Mucosa of descending colon (tissue), 3 donors: ENCODE results near the gene DCAF6. TPM values are rescaled to one million over a fixed set of nuclear protein-coding genes. Genes with fewer than 3 reads are reported as not detected.
A peak's percentile ranks its signal among the peaks of the same experiment; 100 is the strongest.

Experiments used
- ATAC-seq: fragments of 200-7000 bp; cut with Tn5 transposase; one replicate; pipeline ENCODE4 v1.9.1; 2020; ENCODE audit warnings: mild to moderate bottlenecking, moderate library complexity
- DNase-seq, 3 donors: peaks; one replicate each; pipeline ENCODE4 v3.0.0-alpha.2; 2020
- H3K36me3 ChIP-seq: fragments of 200-600 bp; one replicate; pipeline ENCODE4 v1.8.0; 2021; ENCODE audit warnings: low read depth, mild to moderate bottlenecking
- H3K4me1 ChIP-seq: fragments of 200-600 bp; one replicate; pipeline ENCODE4 v1.8.0; 2021; ENCODE audit warnings: low read depth, mild to moderate bottlenecking
- H3K4me3 ChIP-seq: fragments of 200-600 bp; one replicate; pipeline ENCODE4 v1.8.0; 2021; ENCODE audit warnings: mild to moderate bottlenecking
- H3K9me3 ChIP-seq: fragments of 200-600 bp; one replicate; pipeline ENCODE4 v1.8.0; 2021; ENCODE audit warnings: mild to moderate bottlenecking
- CTCF ChIP-seq: fragments of 200-600 bp; IDR thresholded peaks from one replicate; pipeline ENCODE4 v1.8.0; 2022; ENCODE audit warnings: antibody characterized with exemption, mild to moderate bottlenecking
- intact Hi-C, 2 donors: fragments of 100-400 bp; cut with DNase I in 1 of 2; cut with micrococcal nuclease in 1 of 2; formaldehyde crosslinking; loops; one replicate each; pipeline versions ENCODE4 v1.11.0 to v1.11.1; 2022; cut with DNase I, micrococcal nuclease
- total RNA-seq, 3 donors: library from RNA; stranded (reverse); fragmentation: NEBNext Ultra II Directional in 2 of 3; extraction: Animal tissue kit (Norgen Biotek cat#: 25700) in 2 of 3; gene quantifications; one replicate each; pipeline versions ENCODE4 v1.2.1 to v1.2.4, GENCODE V29; 2021 to 2023
- donor health status: DM: no; HTN: no; CAD: no; lungs with moderate emphysema.
- donor health status: DM: no; HTN: no; CAD: no.
- donor health status: DM: no; HTN: yes; CAD: no.

DCAF6 gene
- total RNA-seq, 3 donors from 2014 or later = 57.1 to 71.7 (median 62.2) TPM

- DNase-seq (no peak), ATAC-seq (peak; percentile 64)
- intact Hi-C loops = no loop called here
- H3K36me3 ChIP-seq = no peaks in the 10 kb centered on the region
- no peaks in the 10 kb centered on the region for H3K9me3 ChIP-seq
- H3K4me1 ChIP-seq = no peaks in the 10 kb centered on the region
- H3K4me3 ChIP-seq = no peak overlapping the region
- TF ChIP-seq CTCF = no peak
Observed at GRCh38 chr1:168008595-168008994, 72.1 kb downstream of the DCAF6 start.

GRCh38 chr1:168009322-168009721, 72.8 kb downstream of the DCAF6 start:
- no peaks in the 10 kb centered on the region for H3K36me3 ChIP-seq
- DNase-seq (no peak), ATAC-seq (peak; percentile 34)
- intact Hi-C loops = no loop called here
- TF ChIP-seq CTCF = no peak
- no peak overlapping the region for H3K4me3 ChIP-seq
- H3K4me1 ChIP-seq = no peaks in the 10 kb centered on the region
- no peaks in the 10 kb centered on the region for H3K9me3 ChIP-seq

GRCh38 chr1:168019407-168019806, 82.9 kb downstream of the DCAF6 start:
- ATAC-seq (no peak), DNase-seq (no peak)
- intact Hi-C loops = no loop called here
- Histone ChIP-seq H3K4me3 (no peak overlapping the region), H3K9me3 (no peaks in the 10 kb centered on the region), H3K36me3 (no peaks in the 10 kb centered on the region), H3K4me1 (no peaks in the 10 kb centered on the region)
- no peak for TF ChIP-seq CTCF

DNA sequence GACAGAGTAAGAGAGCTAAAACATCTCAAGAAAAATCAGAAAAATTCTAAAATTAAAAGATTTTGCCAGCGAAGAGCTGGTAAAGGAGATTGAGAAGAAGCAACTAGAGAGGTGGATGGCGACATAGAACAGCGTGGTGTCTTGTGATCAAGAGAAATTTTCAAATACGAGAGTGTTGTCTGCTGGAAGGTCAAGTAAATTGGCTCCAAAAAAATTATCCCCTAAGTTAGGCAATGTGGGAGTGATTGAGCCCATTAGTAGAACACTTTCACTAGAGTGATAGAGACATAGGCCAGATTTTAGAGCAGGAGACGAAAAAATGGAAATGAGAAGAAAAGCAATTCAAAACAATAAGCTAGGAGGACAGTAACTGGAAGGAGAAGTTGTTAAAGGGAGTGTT, 94.7 kb downstream of the DCAF6 start:
- Histone ChIP-seq H3K9me3 (no peaks in the 10 kb centered on the region), H3K36me3 (no peaks in the 10 kb centered on the region), H3K4me1 (no peaks in the 10 kb centered on the region), H3K4me3 (no peak overlapping the region)
- intact Hi-C loops = no loop called here
- ATAC-seq = no peak
- no peak for TF ChIP-seq CTCF
- DNase-seq = no peak

GRCh38 chr1:168031627-168032026, 95.1 kb downstream of the DCAF6 start:
- intact Hi-C loops = no loop called here
- Histone ChIP-seq H3K9me3 (no peaks in the 10 kb centered on the region), H3K4me3 (no peak overlapping the region), H3K36me3 (no peaks in the 10 kb centered on the region), H3K4me1 (no peaks in the 10 kb centered on the region)
- TF ChIP-seq CTCF = no peak
- DNase-seq (no peak), ATAC-seq (peak; percentile 66)

- DNase-seq = no peak
- Histone ChIP-seq H3K36me3 (no peaks in the 10 kb centered on the region), H3K9me3 (no peaks in the 10 kb centered on the region), H3K4me1 (no peaks in the 10 kb centered on the region), H3K4me3 (no peak overlapping the region)
- TF ChIP-seq CTCF = no peak
- ATAC-seq = no peak
- intact Hi-C loops = no loop called here
Observed at GRCh38 chr1:168032029-168032428, 95.5 kb downstream of the DCAF6 start.
